PC-9 (cell line): ENCODE results near the gene TOR1A. TPM values are rescaled to one million over a fixed set of nuclear protein-coding genes. Genes with fewer than 3 reads are reported as not detected.

ENCODE experiments used
- BruUV-seq: library from RNA; stranded (reverse); fragments of 400-500 nt; replicated peaks from 2 replicates; lab custom pipeline; 2021; lab: Mats Ljungman, UMichigan
- CTCF ChIA-PET: fragments of 300-600 bp; sonication (Branson Sonifier 250); formaldehyde crosslinking; loops from one replicate; lab custom pipeline; 2022; ENCODE audit warnings: antibody characterized with exemption; lab: Charles Lee
- POLR2A ChIA-PET: fragments of 300-600 bp; sonication (Branson Sonifier 250); formaldehyde crosslinking; loops from one replicate; lab custom pipeline; 2022; ENCODE audit warnings: antibody characterized with exemption; ENCODE audit not compliant: unreplicated experiment; lab: Charles Lee
- DNase-seq, 2 experiments: peaks; one replicate each; pipeline versions ENCODE4 v3.0.0 to v3.0.0-alpha.2; 2015 to 2022; ENCODE audit warnings: mixed read lengths in 1 of 2
- H2AFZ ChIP-seq: fragments of 200-600 bp; sonication (generic); 2 replicates; pipeline ENCODE4 v1.8.1; 2017; ENCODE audit warnings: antibody characterized with exemption
- H3F3A ChIP-seq: fragments of 200-600 bp; sonication (generic); 2 replicates; pipeline ENCODE4 v1.8.1; 2017; ENCODE audit warnings: antibody characterized with exemption, mild to moderate bottlenecking, low read depth; ENCODE audit not compliant: insufficient read depth
- H3K27ac ChIP-seq: fragments of 200-600 bp; sonication (generic); 2 replicates; pipeline ENCODE4 v1.6.1; 2016; ENCODE audit warnings: mixed run types
- H3K27me3 ChIP-seq: fragments of 200-600 bp; sonication (generic); 2 replicates; pipeline ENCODE4 v1.6.1; 2016; ENCODE audit warnings: low read depth, mixed run types; ENCODE audit not compliant: insufficient read depth
- H3K36me3 ChIP-seq: fragments of 200-600 bp; sonication (generic); 2 replicates; pipeline ENCODE4 v1.6.1; 2016; ENCODE audit warnings: low read depth, mixed run types
- H3K4me1 ChIP-seq: fragments of 200-600 bp; sonication (generic); replicated peaks from 2 replicates; pipeline ENCODE4 v1.6.1; 2016; ENCODE audit warnings: mixed run types; ENCODE audit not compliant: insufficient read depth
- H3K4me2 ChIP-seq: fragments of 200-600 bp; sonication (generic); 2 replicates; pipeline ENCODE4 v1.6.1; 2017; ENCODE audit warnings: mixed run types
- H3K4me3 ChIP-seq: fragments of 200-600 bp; sonication (generic); 2 replicates; pipeline ENCODE4 v1.6.1; 2016; ENCODE audit warnings: mixed run types
- H3K79me2 ChIP-seq: fragments of 200-600 bp; sonication (generic); 2 replicates; pipeline ENCODE4 v1.6.1; 2017; ENCODE audit warnings: low read depth, mixed run types
- H3K9me2 ChIP-seq: fragments of 200-600 bp; sonication (generic); 2 replicates; pipeline ENCODE4 v1.8.1; 2017; ENCODE audit warnings: mild to moderate bottlenecking; ENCODE audit not compliant: insufficient read depth
- H3K9me3 ChIP-seq: fragments of 200-600 bp; sonication (generic); 2 replicates; pipeline ENCODE4 v1.8.1; 2016; ENCODE audit warnings: low read depth; ENCODE audit not compliant: insufficient read depth
- H4K20me1 ChIP-seq: fragments of 200-600 bp; sonication (generic); 2 replicates; pipeline ENCODE4 v1.8.1; 2017; ENCODE audit not compliant: insufficient read depth
- EZH2 ChIP-seq: fragments of 200-600 bp; sonication (generic); IDR thresholded peaks from 2 replicates; pipeline ENCODE4 v1.8.0; 2017; ENCODE audit warnings: antibody characterized with exemption, low read depth
- intact Hi-C: fragments of 100-400 bp; cut with micrococcal nuclease; formaldehyde crosslinking; loops from one replicate; pipeline ENCODE4 v1.10.0; 2022; ENCODE audit not compliant: unreplicated experiment
- microRNA-seq: library from miRNA; unstranded; fragments of <30 nt; microRNA quantifications from one replicate; pipeline ENCODE4 v1.2.0, GENCODE V29; 2021; ENCODE audit warnings: borderline number of aligned reads, borderline replicate concordance
- total RNA-seq: library from RNA; stranded (reverse); gene quantifications from 2 replicates; pipeline ENCODE4 v1.2.3, GENCODE V29; 2021
- TF ChIP-seq, protein P1 (sequence below): fragments of 200-600 bp; sonication (generic); conservative IDR thresholded peaks from 2 replicates; pipeline ENCODE4 v1.6.1; 2017; ENCODE audit warnings: mixed run types, antibody characterized with exemption, mild to moderate bottlenecking, moderate library complexity

Gene TOR1A
- total RNA-seq, 1 experiment from 2014 or later = 43.5 TPM

DNA sequence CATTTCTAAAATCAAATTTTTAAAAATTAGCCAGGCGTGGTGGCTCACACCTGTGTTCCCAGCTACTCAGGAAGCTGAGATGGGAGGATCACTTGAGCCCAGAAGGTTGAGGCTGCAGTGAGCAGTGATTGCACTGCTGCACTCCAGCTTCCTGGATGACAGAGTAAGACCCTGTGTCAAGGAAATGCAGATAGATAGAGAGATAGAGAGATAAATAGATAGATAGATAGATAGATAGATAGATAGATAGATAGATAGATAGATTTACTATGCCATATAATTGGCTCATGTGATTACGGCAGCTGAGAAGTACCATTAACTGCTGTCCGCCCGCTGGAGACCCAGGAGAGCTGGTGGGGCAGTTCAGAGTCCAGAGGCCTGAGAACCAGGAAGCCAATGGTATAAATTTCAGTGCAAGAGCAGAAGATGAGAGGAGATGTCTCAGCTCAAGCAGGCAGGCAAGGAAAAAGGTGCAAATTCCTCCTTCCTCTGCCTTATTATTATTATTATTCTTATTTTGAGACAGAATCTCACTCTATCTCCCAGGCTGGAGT, 58.1 kb downstream of the TOR1A start:
- no TSS peak for BruUV-seq
- no peak for TF ChIP-seq EZH2
- TF ChIP-seq, protein P1, sequence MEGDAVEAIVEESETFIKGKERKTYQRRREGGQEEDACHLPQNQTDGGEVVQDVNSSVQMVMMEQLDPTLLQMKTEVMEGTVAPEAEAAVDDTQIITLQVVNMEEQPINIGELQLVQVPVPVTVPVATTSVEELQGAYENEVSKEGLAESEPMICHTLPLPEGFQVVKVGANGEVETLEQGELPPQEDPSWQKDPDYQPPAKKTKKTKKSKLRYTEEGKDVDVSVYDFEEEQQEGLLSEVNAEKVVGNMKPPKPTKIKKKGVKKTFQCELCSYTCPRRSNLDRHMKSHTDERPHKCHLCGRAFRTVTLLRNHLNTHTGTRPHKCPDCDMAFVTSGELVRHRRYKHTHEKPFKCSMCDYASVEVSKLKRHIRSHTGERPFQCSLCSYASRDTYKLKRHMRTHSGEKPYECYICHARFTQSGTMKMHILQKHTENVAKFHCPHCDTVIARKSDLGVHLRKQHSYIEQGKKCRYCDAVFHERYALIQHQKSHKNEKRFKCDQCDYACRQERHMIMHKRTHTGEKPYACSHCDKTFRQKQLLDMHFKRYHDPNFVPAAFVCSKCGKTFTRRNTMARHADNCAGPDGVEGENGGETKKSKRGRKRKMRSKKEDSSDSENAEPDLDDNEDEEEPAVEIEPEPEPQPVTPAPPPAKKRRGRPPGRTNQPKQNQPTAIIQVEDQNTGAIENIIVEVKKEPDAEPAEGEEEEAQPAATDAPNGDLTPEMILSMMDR = no peak
- Histone ChIP-seq H2AFZ (no peak overlapping the region), H3K36me3 (no peaks in the 10 kb centered on the region), H3K4me3 (no peak overlapping the region), H3K27me3 (no peaks in the 10 kb centered on the region), H3K27ac (no peak overlapping the region), H3F3A (peaks cover 36% of the 10 kb centered on the region), H3K9me2 (no peaks in the 10 kb centered on the region), H3K79me2 (no peaks in the 10 kb centered on the region), H4K20me1 (no peaks in the 10 kb centered on the region), H3K4me2 (no peak overlapping the region), H3K4me1 (peaks cover 26% of the 10 kb centered on the region), H3K9me3 (no peaks in the 10 kb centered on the region)
- intact Hi-C loops = no loop called here
- ChIA-PET POLR2A (no interaction called here), CTCF (no interaction called here)
- DNase-seq = no peak

DNA sequence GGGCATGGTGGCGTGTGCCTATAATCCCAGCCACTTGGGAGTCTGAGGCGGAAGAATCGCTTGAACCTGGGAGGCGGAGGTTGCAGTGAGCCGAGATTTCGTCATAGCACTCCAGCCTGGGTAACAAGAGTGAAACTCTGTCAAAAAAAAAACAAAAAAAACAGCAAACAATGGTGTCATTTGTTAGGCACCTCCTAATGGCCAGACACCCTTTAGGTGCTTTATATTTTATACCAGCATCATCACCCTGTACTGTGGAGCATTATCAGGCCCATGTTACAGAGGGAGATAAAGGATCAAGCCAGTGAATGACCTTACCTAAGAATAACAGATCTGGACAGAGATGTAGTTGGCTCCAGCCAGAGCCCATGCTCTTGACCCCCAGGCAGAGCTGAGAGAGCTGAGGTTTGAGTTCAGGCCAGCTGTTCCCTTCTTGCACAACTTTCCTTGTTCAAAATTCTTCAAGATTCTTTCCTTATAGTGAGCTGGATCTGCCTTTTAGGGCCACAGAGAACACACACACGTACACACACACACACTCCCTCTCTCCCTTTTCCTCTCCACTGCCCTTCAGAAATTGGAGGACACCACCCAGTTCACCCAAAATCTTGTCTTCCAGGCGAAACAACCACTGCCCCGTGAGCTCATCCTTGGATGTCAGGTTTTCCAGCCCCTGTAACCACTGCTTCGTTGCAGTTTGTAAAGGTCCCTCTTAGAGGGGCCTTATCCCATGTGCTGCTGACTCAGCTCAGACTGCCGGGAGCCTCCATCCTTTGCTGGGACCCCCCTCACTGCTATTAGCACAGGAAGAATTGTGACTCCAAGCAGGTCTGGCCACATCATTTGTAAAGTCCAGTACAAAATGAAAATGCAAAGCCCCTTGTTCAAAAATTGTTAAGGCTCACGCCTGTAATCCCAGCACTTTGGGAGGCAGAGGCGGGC, 60.7 kb downstream of the TOR1A start:
- H2AFZ ChIP-seq = no peak overlapping the region
- H3K4me2 ChIP-seq = peak overlapping the region; percentile 42
- peaks cover 50% of the 10 kb centered on the region for H3K4me1 ChIP-seq
- H3K9me2 ChIP-seq = no peaks in the 10 kb centered on the region
- no peaks in the 10 kb centered on the region for H3K79me2 ChIP-seq
- H3K9me3 ChIP-seq = no peaks in the 10 kb centered on the region
- no peaks in the 10 kb centered on the region for H3K36me3 ChIP-seq
- H3K27me3 ChIP-seq = no peaks in the 10 kb centered on the region
- POLR2A ChIA-PET = interaction anchor here (0.5 to 0.6 kb wide), 3 partner anchors 18 to 950 kb away, joined by 3 to 42 read pairs (median 15); no protein-coding TSS in a partner anchor
- H3K27ac ChIP-seq = peak overlapping the region; percentile 97
- H4K20me1 ChIP-seq = no peaks in the 10 kb centered on the region
- no peak overlapping the region for H3K4me3 ChIP-seq
- TF ChIP-seq, protein P1 = no peak
- peaks cover 38% of the 10 kb centered on the region for H3F3A ChIP-seq
- intact Hi-C loops = loop anchor here (1.0 kb wide), 4 partner anchors 10 to 25 kb away; no protein-coding TSS in a partner anchor
- CTCF ChIA-PET = interaction anchor here (0.6 to 1.5 kb wide), 2 partner anchors 14 kb away, joined by 4 read pairs; no protein-coding TSS in a partner anchor
- peak in 1 of 2 experiments; percentile 65 for DNase-seq
- BruUV-seq = TSS peak; percentile 45

Small RNAs within 50 kb of the gene (microRNA-seq; reads per million reads assigned to microRNA genes)
- not detected for gene MIR6855

Other genes starting within 250 kb of the TOR1A start
- gene C9orf50, start 203.0 kb downstream of the TOR1A start, total RNA-seq = 0.38 TPM in 1 of 2 replicates, not detected in the other
- gene NTMT1, start 198.0 kb downstream of the TOR1A start, total RNA-seq = 52.5 and 53.1 TPM in 2 replicates
- gene ASB6, start 182.0 kb downstream of the TOR1A start, total RNA-seq = 19.3 and 20.2 TPM in 2 replicates
- 0.98 and 1.6 TPM in 2 replicates for gene PRRX2, start 158.5 kb downstream of the TOR1A start, total RNA-seq
- gene PTGES, start 71.1 kb downstream of the TOR1A start, total RNA-seq = 116 and 119 TPM in 2 replicates
- 26.5 and 30.5 TPM in 2 replicates for gene TOR1B, start 21.0 kb downstream of the TOR1A start, total RNA-seq
- gene C9orf78, start 11.1 kb upstream of the TOR1A start, total RNA-seq = 39.2 and 51.7 TPM in 2 replicates
- gene USP20, start 11.3 kb upstream of the TOR1A start, total RNA-seq = 22.1 and 27.8 TPM in 2 replicates
- 68.2 and 80.7 TPM in 2 replicates for gene FNBP1, start 219.1 kb upstream of the TOR1A start, total RNA-seq
- gene GPR107, start 229.8 kb upstream of the TOR1A start, total RNA-seq = 66.4 and 77.4 TPM in 2 replicates